ENCODE data around the gene HGF.

- TF ChIP-seq, protein P1, sequence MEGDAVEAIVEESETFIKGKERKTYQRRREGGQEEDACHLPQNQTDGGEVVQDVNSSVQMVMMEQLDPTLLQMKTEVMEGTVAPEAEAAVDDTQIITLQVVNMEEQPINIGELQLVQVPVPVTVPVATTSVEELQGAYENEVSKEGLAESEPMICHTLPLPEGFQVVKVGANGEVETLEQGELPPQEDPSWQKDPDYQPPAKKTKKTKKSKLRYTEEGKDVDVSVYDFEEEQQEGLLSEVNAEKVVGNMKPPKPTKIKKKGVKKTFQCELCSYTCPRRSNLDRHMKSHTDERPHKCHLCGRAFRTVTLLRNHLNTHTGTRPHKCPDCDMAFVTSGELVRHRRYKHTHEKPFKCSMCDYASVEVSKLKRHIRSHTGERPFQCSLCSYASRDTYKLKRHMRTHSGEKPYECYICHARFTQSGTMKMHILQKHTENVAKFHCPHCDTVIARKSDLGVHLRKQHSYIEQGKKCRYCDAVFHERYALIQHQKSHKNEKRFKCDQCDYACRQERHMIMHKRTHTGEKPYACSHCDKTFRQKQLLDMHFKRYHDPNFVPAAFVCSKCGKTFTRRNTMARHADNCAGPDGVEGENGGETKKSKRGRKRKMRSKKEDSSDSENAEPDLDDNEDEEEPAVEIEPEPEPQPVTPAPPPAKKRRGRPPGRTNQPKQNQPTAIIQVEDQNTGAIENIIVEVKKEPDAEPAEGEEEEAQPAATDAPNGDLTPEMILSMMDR (IDR thresholded peaks at IDR 0.05 in 4 of 5, conservative IDR thresholded peaks at IDR 0.05 in 1 of 5) = no peak
- TF ChIP-seq POLR2A (IDR thresholded peaks at IDR 0.05) = no peak
These were observed 44.1 kb downstream of the HGF start for GRCh38 chr7:81725812-81726127.

Measured in gastrocnemius medialis (tissue), 4 donors.